HL-60 (cell line): ENCODE measurements around the gene DYNC2I2.

Source experiments
- CTCF ChIP-seq: IDR thresholded peaks from one replicate; pipeline ENCODE4 v1.5.1; 2011; ENCODE audit warnings: low read length, control low read depth, inconsistent platforms; ENCODE audit not compliant: insufficient read depth
- POLR2AphosphoS5 ChIP-seq: IDR thresholded peaks from 2 replicates; pipeline ENCODE4 v1.6.1; 2012; ENCODE audit warnings: low read depth

- TF ChIP-seq CTCF, result no peak
- no peak for TF ChIP-seq POLR2AphosphoS5
Observed at GRCh38 chr9:128631636-128632035, 25.0 kb downstream of the DYNC2I2 start.
